Activated gamma-delta T cell treated with Interleukin-2 at 50 U/mL for 16 hours (primary cell): ENCODE results near the gene ZNF556.

ENCODE experiments used
- DNase-seq: peaks from one replicate; pipeline ENCODE4 v3.0.0-alpha.2; 2020

ZNF556 gene

DNA sequence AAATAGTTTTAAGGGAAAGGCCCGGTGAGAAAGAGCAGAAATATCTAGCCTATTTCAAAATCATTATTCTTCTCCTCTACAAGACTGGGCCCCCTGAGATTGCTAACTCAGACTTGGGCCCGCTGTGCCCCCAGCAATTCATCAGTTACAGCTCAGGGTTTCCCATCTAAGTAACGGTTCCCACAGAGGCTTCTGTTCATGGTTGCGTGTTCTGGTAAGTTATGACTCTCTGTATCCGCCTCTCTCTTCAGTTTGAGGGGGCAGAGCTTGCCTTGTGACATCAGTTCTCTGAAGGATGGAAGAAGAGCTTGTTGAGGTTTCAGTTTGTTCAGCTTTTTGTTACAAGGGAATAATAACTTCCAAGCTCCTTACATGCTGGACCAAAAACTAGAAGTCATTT is 45.2 kb downstream of the ZNF556 start:
- DNase-seq, result no peak

DNA sequence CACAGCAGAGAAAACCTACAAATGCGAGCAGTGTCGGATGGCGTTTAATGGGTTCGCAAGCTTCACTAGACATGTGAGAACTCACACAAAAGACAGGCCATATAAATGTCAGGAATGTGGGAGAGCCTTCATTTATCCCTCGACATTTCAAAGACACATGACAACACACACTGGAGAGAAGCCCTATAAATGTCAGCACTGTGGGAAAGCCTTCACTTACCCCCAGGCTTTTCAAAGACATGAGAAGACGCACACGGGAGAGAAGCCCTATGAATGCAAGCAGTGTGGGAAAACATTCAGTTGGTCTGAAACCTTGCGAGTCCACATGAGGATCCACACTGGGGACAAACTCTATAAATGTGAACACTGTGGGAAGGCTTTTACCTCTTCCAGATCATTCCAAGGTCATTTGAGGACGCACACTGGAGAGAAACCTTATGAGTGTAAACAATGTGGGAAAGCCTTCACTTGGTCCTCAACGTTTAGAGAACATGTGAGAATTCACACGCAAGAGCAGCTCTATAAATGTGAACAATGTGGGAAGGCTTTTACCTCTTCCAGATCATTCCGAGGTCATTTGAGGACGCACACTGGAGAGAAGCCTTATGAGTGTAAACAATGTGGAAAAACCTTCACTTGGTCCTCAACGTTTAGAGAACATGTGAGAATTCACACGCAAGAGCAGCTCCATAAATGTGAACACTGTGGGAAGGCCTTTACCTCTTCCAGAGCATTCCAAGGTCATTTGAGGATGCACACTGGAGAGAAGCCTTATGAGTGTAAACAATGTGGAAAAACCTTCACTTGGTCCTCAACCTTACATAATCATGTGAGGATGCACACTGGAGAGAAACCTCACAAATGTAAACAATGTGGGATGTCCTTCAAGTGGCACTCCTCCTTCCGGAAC is 50.4 kb downstream of the ZNF556 start:
- DNase-seq, result no peak

DNA sequence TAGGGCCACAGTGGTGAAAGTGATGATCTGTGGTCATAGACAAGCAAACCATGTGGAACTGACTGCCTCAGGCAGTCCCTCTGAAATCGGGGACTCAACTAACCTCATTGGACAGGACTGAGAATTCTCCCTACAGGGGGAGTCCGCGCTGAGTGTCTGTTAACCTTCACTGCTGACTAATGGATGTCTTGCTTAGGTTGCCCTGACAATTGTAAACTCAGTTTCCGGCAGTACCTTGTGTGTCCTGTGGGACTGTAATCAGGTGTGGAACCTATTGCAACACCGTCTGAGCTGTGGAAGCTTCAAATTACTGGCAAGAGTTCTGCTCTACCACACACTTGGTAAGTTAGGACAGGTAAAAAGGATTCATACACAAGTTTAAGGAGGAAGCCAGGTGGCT is 55.9 kb downstream of the ZNF556 start:
- DNase-seq, result no peak

DNA sequence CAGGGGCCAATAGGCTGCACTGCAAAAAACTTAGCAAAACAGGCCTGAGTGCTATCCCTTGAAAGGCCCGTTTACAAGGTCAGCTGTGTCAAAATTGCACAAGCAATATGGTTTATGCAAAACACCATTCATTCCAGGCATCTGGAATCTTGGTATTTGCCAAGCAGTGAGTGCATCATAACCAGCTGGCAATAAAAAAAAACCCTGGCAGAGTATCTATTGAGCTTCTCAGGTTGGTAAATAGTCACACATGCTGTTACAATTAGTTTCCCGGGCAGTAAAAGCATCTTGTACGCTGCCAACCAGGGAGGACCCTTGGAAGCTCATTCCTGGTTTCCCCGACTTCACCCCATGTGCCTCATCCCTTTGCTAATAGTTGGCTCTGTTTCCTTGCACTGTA is 56.4 kb downstream of the ZNF556 start:
- no peak for DNase-seq

DNA sequence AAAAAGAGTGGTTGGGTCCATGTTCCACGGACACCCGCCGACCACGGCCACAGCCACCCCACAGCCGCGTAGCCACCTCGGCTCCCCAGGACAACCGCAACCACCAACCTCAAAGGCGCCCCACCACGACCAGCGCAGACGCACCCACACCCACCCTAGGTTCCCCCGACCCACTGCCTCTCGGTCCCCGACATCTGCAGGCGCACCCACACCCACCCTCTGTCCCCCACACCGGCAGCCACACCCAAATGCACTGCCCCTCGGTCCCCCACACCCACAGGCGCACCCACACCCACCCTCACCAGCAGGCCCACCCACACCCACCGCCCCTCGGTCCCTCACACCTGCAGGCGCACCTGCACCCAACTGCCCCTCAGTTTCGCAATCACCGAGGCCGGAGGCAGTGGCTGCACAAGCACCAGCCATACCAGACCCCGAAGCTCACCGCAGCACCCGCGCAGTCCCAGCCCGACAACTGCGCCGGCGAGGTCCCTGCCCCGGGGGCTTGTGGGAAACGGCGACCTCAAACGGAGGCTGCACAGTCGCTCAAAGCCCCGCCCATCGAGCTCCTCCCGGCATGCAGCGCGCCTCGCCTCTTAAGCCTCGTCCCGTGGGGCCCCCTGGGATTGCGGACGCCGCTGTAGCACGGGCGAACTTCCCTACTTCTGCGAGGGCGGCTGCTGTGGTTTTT is 59.4 kb downstream of the ZNF556 start:
- DNase-seq, result no peak

DNA sequence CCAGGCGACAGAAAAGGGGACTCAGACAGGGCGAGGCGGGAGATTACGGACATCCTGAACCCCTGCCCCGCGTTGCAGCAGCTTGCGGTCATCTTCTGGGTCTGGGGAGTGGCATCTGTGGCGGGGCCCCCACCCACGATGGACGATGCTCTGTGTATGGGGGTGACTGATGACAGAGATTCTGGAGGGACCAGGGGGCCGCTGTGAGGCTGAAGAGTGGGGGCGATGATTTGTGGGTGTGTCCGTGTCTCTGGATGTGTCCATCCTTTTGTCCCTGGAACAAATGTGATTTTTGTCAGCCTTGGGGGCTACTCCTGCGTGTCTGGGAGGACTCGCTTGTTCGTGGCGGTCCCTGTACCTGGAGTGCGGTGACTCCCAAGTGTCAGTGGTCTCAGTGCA is 59.9 kb downstream of the ZNF556 start:
- no peak for DNase-seq
